Measurements from ENCODE around the gene NACC2. TPM values are rescaled to one million over a fixed set of nuclear protein-coding genes. Genes with fewer than 3 reads are reported as not detected.

The NACC2 gene
- total RNA-seq, 4 donors from 2014 or later: 45.6 to 55.7 (median 49.8) TPM

DNA sequence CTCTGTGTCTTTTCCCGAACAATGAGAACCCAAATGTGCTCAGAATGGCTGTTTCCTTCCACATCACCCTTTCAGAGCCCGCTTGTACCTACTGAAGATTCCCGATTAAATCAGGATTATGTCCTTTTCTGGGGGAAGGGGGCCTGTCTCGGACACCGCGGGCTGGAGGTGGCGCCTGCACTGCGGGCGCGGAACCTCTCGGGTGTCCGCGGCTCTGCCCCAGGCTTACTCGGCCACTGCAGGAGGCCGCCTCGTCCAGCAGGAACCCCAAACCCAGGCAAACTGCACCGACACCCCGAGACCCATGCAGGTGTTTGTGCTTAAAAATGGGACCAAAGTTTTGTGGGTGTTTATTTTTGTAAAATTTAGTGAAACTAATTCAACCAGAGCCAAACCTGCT lies 32.2 kb upstream of the NACC2 start:
- DNase-seq (ENCODE audit: low spot score in 2 of 2): no peak
- H3K4me1 ChIP-seq: peaks cover 0 to 12% (median 5%) of the 10 kb centered on the region in 4 donors
- no peaks in the 10 kb centered on the region for H3K36me3 ChIP-seq
- H3K27me3 ChIP-seq: peaks cover 0 to 49% of the 10 kb centered on the region in 2 donors
- 78 to 80% methylated on average over 18 of the region's 18 CpGs for WGBS, 2 donors
- H3K9me3 ChIP-seq: no peaks in the 10 kb centered on the region
- TF ChIP-seq, protein P1, sequence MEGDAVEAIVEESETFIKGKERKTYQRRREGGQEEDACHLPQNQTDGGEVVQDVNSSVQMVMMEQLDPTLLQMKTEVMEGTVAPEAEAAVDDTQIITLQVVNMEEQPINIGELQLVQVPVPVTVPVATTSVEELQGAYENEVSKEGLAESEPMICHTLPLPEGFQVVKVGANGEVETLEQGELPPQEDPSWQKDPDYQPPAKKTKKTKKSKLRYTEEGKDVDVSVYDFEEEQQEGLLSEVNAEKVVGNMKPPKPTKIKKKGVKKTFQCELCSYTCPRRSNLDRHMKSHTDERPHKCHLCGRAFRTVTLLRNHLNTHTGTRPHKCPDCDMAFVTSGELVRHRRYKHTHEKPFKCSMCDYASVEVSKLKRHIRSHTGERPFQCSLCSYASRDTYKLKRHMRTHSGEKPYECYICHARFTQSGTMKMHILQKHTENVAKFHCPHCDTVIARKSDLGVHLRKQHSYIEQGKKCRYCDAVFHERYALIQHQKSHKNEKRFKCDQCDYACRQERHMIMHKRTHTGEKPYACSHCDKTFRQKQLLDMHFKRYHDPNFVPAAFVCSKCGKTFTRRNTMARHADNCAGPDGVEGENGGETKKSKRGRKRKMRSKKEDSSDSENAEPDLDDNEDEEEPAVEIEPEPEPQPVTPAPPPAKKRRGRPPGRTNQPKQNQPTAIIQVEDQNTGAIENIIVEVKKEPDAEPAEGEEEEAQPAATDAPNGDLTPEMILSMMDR (IDR thresholded peaks at IDR 0.05): no peak
- TF ChIP-seq EP300 (IDR thresholded peaks at IDR 0.05) (no peak), POLR2A (IDR thresholded peaks at IDR 0.05) (no peak)
- no peak overlapping the region for H3K27ac ChIP-seq
- no peak overlapping the region for H3K4me3 ChIP-seq

DNA sequence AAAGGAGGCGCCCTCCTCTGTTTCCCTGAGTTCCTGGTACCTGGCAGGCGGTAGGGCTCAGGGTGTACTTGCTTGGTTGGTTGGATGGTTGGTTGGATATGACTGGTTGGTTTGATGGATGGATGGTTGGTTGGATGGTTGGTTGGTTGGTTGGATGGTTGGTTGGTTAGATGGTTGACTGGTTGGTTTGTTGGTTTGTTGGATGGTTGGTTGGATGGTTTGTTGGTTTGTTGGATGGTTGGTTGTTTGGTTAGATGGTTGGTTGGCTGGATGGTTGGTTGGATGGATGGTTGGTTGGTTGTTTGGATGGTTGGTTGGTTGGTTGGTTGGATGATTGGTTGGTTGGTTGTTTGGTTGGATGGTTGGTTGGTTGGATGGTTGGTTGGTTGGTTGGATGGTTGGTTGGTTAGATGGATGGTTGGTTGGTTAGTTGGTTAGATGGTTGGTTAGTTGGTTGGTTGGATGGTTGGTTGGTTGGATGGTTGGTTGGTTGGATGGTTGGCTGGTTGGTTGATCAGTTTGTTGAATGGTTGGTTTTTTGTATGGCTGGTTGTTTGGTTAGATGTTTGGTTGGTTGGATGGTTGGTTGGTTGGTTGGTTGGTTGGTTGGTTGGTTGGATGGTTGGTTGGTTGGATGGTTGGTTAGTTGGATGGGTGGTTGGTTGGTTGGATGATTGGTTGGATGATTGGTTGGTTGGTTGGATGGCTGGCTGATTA lies 30.0 kb upstream of the NACC2 start:
- DNase-seq (ENCODE audit: low spot score in 2 of 2): no peak
- H3K4me3 ChIP-seq: no peak overlapping the region
- 85% methylated on average over 2 of the region's 2 CpGs for WGBS, 2 donors
- H3K27ac ChIP-seq: no peak overlapping the region
- H3K36me3 ChIP-seq: no peaks in the 10 kb centered on the region
- H3K9me3 ChIP-seq: no peaks in the 10 kb centered on the region
- TF ChIP-seq, protein P1 (IDR thresholded peaks at IDR 0.05): no peak
- TF ChIP-seq POLR2A (IDR thresholded peaks at IDR 0.05) (no peak), EP300 (IDR thresholded peaks at IDR 0.05) (no peak)
- H3K27me3 ChIP-seq: peaks cover 0 to 27% of the 10 kb centered on the region in 2 donors
- peaks cover 0 to 15% (median 6%) of the 10 kb centered on the region in 4 donors for H3K4me1 ChIP-seq

DNA sequence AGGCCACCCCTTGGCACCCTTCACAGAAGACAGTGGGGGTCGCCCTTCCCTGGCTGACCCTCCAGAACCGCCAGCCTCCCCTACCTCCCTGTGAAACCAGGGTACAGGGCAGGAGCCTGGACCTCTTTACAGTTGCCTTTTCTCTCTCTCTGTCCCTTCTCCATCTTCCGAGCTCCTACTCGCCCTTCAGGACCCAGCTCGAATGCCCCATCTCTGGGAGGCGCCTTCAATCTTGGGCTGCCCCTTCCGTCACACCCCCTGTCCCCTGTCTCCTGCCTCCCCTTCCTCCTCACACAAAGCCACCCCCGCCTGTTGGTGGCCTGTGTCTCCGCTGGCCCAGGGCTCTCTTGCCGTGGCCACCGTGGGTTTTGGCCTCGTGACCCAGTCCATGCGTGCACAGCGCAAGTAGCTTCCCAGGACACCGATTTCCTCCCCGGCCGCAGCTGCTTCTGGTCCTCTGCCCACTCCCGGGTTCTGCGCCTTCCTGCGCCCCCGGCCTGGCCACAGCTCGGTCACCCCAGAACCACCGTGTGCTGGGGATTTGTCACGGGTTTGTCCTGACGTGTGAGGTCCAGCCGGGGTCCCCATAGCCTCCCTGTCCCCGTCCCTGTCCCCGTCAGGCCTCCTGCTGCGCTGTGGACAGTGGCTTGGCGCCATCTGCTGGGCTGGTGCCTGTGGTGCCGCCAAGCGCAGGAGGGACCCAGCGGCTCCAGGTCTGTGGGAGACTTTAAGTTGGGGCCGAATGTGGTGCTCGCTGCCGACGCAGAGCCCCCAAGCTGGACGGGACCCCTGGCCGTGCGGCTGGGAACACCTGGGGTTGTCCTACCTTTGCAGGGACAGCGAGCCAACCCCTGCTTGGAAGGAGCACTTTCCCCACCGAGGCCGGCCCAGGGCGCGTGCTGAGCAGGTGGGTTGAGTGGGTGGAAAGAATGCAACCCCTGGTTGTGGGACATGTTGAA lies 27.6 kb upstream of the NACC2 start:
- H3K36me3 ChIP-seq: no peaks in the 10 kb centered on the region
- peaks cover 0 to 8% of the 10 kb centered on the region in 2 donors for H3K27me3 ChIP-seq
- peak overlapping the region in 1 of 4 donors; percentile 33 for H3K4me3 ChIP-seq
- peak overlapping the region in 1 of 4 donors; percentile 25 for H3K27ac ChIP-seq
- 28 to 37% methylated on average over 29 to 30 of the region's 45 CpGs for WGBS, 2 donors
- H3K4me1 ChIP-seq: peaks cover 0 to 27% (median 17%) of the 10 kb centered on the region in 4 donors
- TF ChIP-seq POLR2A (IDR thresholded peaks at IDR 0.05): no peak
- TF ChIP-seq, protein P1 (IDR thresholded peaks at IDR 0.05): peak; percentile 91 to 100 (median 96)
- DNase-seq (ENCODE audit: low spot score in 2 of 2): peak; percentile 61 to 73
- H3K9me3 ChIP-seq: no peaks in the 10 kb centered on the region

DNA sequence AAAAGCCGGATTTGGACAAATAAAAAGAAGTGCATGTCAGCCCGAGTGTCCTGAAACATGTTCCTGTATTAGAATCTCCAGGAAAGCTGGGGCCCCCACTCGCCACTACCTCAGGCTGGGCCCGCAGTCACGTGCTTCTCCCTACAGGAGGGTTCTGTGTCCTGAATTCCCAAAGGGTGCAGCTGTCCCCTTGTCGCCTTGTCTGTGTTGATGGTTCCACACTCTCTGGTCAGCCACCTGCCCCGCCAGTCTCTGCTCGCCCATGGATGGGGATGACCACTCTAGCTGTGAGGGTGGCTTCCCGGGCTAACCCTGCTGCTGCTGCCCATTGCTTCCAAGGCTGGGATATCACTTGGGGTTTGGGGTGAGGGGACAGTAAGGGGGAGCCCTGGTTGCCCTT lies 26.7 kb upstream of the NACC2 start:
- Histone ChIP-seq H3K27ac (no peak overlapping the region), H3K27me3 (peaks cover 0 to 7% of the 10 kb centered on the region in 2 donors), H3K9me3 (no peaks in the 10 kb centered on the region), H3K36me3 (peaks cover 0 to 1% (median 0%) of the 10 kb centered on the region in 3 donors), H3K4me3 (no peak overlapping the region), H3K4me1 (peaks cover 0 to 36% (median 25%) of the 10 kb centered on the region in 4 donors)
- TF ChIP-seq, protein P1 (IDR thresholded peaks at IDR 0.05): no peak
- TF ChIP-seq POLR2A (IDR thresholded peaks at IDR 0.05): no peak
- no peak for TF ChIP-seq EP300 (IDR thresholded peaks at IDR 0.05)
- WGBS, 2 donors: 77 to 83% methylated on average over 9 of the region's 9 CpGs
- DNase-seq (ENCODE audit: low spot score in 2 of 2): no peak
